Activated CD4-positive, alpha-beta T cell treated with anti-CD3 and anti-CD28 coated beads, Interleukin-2, amount 10 ng/mL, durations not matched to agents 24 days and 14 days (primary cell): ENCODE results near the gene MLLT10. TPM values are rescaled to one million over a fixed set of nuclear protein-coding genes. Genes with fewer than 3 reads are reported as not detected.
A peak's percentile ranks its signal among the peaks of the same experiment; 100 is the strongest.
"Not testable (repeated sequence)": the region's sequence is repeated elsewhere in the genome, so short reads cannot be mapped to it uniquely, and the experiment has no call there.

ENCODE experiments used
- DNase-seq: peaks from one replicate; pipeline ENCODE4 v3.0.0; 2022
- H3K27ac Mint-ChIP-seq: one replicate; pipeline ENCODE4 v1.8.0; 2022; ENCODE audit warnings: mild to moderate bottlenecking, mixed read lengths
- H3K27me3 Mint-ChIP-seq: one replicate; pipeline ENCODE4 v1.8.0; 2022; ENCODE audit warnings: mixed read lengths
- H3K36me3 Mint-ChIP-seq: one replicate; pipeline ENCODE4 v1.8.0; 2022; ENCODE audit warnings: low read depth, mild to moderate bottlenecking, mixed read lengths
- H3K4me1 Mint-ChIP-seq: one replicate; pipeline ENCODE4 v1.8.0; 2021; ENCODE audit warnings: mixed read lengths
- H3K4me3 Mint-ChIP-seq: one replicate; pipeline ENCODE4 v1.8.0; 2022; ENCODE audit warnings: mild to moderate bottlenecking, moderate library complexity, mixed read lengths
- H3K9me3 Mint-ChIP-seq: one replicate; pipeline ENCODE4 v1.8.0; 2021; ENCODE audit warnings: mixed read lengths
- intact Hi-C: fragments of 100-400 bp; cut with micrococcal nuclease; formaldehyde crosslinking; loops from one replicate; pipeline ENCODE4 v1.15.1; 2023
- total RNA-seq: library from RNA; stranded (reverse); gene quantifications from 2 replicates; pipeline ENCODE4 v1.2.3, GENCODE V29; 2022

MLLT10 gene
- total RNA-seq, 1 donor from 2014 or later, result 42.0 TPM

GRCh38 chr10:21574514-21574913 is 40.5 kb downstream of the MLLT10 start:
- Mint-ChIP-seq H3K4me1 (peaks cover 27% of the 10 kb centered on the region), H3K27ac (peak overlapping the region; percentile 41)

GRCh38 chr10:21579291-21579690 is 45.3 kb downstream of the MLLT10 start:
- Mint-ChIP-seq H3K9me3 (peaks cover 9% of the 10 kb centered on the region), H3K36me3 (peaks cover 33% of the 10 kb centered on the region), H3K4me3 (no peak overlapping the region), H3K4me1 (peaks cover 25% of the 10 kb centered on the region), H3K27me3 (no peaks in the 10 kb centered on the region), H3K27ac (no peak overlapping the region)
- no peak for DNase-seq
- intact Hi-C loops, result no loop called here

More at GRCh38 chr10:21574514-21574913, 40.5 kb downstream of the MLLT10 start:
- H3K36me3 Mint-ChIP-seq, result peaks cover 39% of the 10 kb centered on the region
- H3K4me3 Mint-ChIP-seq, H3K27me3 Mint-ChIP-seq, H3K9me3 Mint-ChIP-seq, intact Hi-C loops: not testable (repeated sequence)
- peak; percentile 45 for DNase-seq

GRCh38 chr10:21581421-21581834 is 47.4 kb downstream of the MLLT10 start:
- peaks cover 33% of the 10 kb centered on the region for H3K36me3 Mint-ChIP-seq
- peaks cover 29% of the 10 kb centered on the region for H3K4me1 Mint-ChIP-seq
- not testable (repeated sequence) for H3K9me3 Mint-ChIP-seq, H3K27me3 Mint-ChIP-seq
- H3K4me3 Mint-ChIP-seq, result peak overlapping the region; percentile 1
- H3K27ac Mint-ChIP-seq, result peak overlapping the region; percentile 75
- intact Hi-C loops, result loop anchor here (5.0 to 10.0 kb wide), 2 partner anchors 49 to 123 kb away; partner anchors contain the start of gene MLLT10
- DNase-seq, result peak; percentile 56

GRCh38 chr10:21584834-21585530 is 51.0 kb downstream of the MLLT10 start:
- peaks cover 6% of the 10 kb centered on the region for H3K9me3 Mint-ChIP-seq
- intact Hi-C loops, result loop anchor here (5.0 to 10.0 kb wide), 2 partner anchors 53 to 120 kb away; partner anchors contain the start of gene MLLT10
- H3K4me1 Mint-ChIP-seq, result peaks cover 35% of the 10 kb centered on the region

GRCh38 chr10:21587391-21587790 is 53.4 kb downstream of the MLLT10 start:
- no peaks in the 10 kb centered on the region for H3K27me3 Mint-ChIP-seq
- intact Hi-C loops, result loop anchor here (10.0 kb wide), 1 partner anchor 117 kb away; no protein-coding TSS in a partner anchor
- H3K9me3 Mint-ChIP-seq, result peaks cover 6% of the 10 kb centered on the region
- H3K36me3 Mint-ChIP-seq, result peaks cover 46% of the 10 kb centered on the region
- no peak for DNase-seq
- H3K4me3 Mint-ChIP-seq, result no peak overlapping the region
- H3K27ac Mint-ChIP-seq, result no peak overlapping the region
- peaks cover 28% of the 10 kb centered on the region for H3K4me1 Mint-ChIP-seq

More at GRCh38 chr10:21584834-21585530, 51.0 kb downstream of the MLLT10 start:
- no peak overlapping the region for H3K27ac Mint-ChIP-seq
- H3K27me3 Mint-ChIP-seq, result no peaks in the 10 kb centered on the region
- peaks cover 35% of the 10 kb centered on the region for H3K36me3 Mint-ChIP-seq
- no peak overlapping the region for H3K4me3 Mint-ChIP-seq
- no peak for DNase-seq

GRCh38 chr10:21588159-21588558 is 54.1 kb downstream of the MLLT10 start:
- peak; percentile 25 for DNase-seq
- H3K4me3 Mint-ChIP-seq, H3K9me3 Mint-ChIP-seq, H3K27ac Mint-ChIP-seq, H3K27me3 Mint-ChIP-seq: not testable (repeated sequence)
- intact Hi-C loops, result loop anchor here (10.0 kb wide), 1 partner anchor 117 kb away; no protein-coding TSS in a partner anchor
- H3K36me3 Mint-ChIP-seq, result peaks cover 47% of the 10 kb centered on the region
- peaks cover 28% of the 10 kb centered on the region for H3K4me1 Mint-ChIP-seq

- intact Hi-C loops, result no loop called here
- Mint-ChIP-seq H3K36me3 (peaks cover 25% of the 10 kb centered on the region), H3K4me1 (peaks cover 14% of the 10 kb centered on the region), H3K27me3 (no peaks in the 10 kb centered on the region), H3K4me3 (no peak overlapping the region), H3K27ac (no peak overlapping the region), H3K9me3 (peaks cover 5% of the 10 kb centered on the region)
- DNase-seq, result peak; percentile 36
These were observed 60.0 kb downstream of the MLLT10 start for GRCh38 chr10:21593986-21594385.

- H3K9me3 Mint-ChIP-seq, result no peaks in the 10 kb centered on the region
These were observed 65.5 kb downstream of the MLLT10 start for GRCh38 chr10:21599582-21599981.

GRCh38 chr10:21600804-21601433 is 66.9 kb downstream of the MLLT10 start:
- Mint-ChIP-seq H3K27ac (peak overlapping the region; percentile 35), H3K36me3 (peaks cover 15% of the 10 kb centered on the region), H3K9me3 (no peaks in the 10 kb centered on the region), H3K4me1 (peaks cover 9% of the 10 kb centered on the region), H3K27me3 (no peaks in the 10 kb centered on the region), H3K4me3 (no peak overlapping the region)
- peak; percentile 40 for DNase-seq
- intact Hi-C loops, result no loop called here

More at GRCh38 chr10:21599582-21599981, 65.5 kb downstream of the MLLT10 start:
- no peak overlapping the region for H3K27ac Mint-ChIP-seq
- peaks cover 15% of the 10 kb centered on the region for H3K36me3 Mint-ChIP-seq
- H3K4me1 Mint-ChIP-seq, result peaks cover 8% of the 10 kb centered on the region
- H3K4me3 Mint-ChIP-seq, result no peak overlapping the region
- intact Hi-C loops, result no loop called here
- DNase-seq, result peak; percentile 54
- H3K27me3 Mint-ChIP-seq, result no peaks in the 10 kb centered on the region

- intact Hi-C loops, result no loop called here
- H3K4me3 Mint-ChIP-seq, result no peak overlapping the region
- peaks cover 19% of the 10 kb centered on the region for H3K4me1 Mint-ChIP-seq
- no peaks in the 10 kb centered on the region for H3K9me3 Mint-ChIP-seq
- H3K27ac Mint-ChIP-seq, result no peak overlapping the region
- peaks cover 25% of the 10 kb centered on the region for H3K36me3 Mint-ChIP-seq
- H3K27me3 Mint-ChIP-seq, result no peaks in the 10 kb centered on the region
- no peak for DNase-seq
These were observed 68.3 kb downstream of the MLLT10 start for GRCh38 chr10:21602313-21602712.

GRCh38 chr10:21603721-21604120 is 69.7 kb downstream of the MLLT10 start:
- Mint-ChIP-seq H3K36me3 (peaks cover 32% of the 10 kb centered on the region), H3K27me3 (no peaks in the 10 kb centered on the region), H3K27ac (no peak overlapping the region), H3K4me1 (peaks cover 21% of the 10 kb centered on the region), H3K4me3 (no peak overlapping the region), H3K9me3 (peaks cover under 1% of the 10 kb centered on the region)
- DNase-seq, result no peak
- intact Hi-C loops, result no loop called here

- Mint-ChIP-seq H3K36me3 (peaks cover 39% of the 10 kb centered on the region), H3K4me3 (no peak overlapping the region), H3K9me3 (peaks cover 4% of the 10 kb centered on the region), H3K27me3 (no peaks in the 10 kb centered on the region), H3K4me1 (peaks cover 20% of the 10 kb centered on the region), H3K27ac (no peak overlapping the region)
- DNase-seq, result no peak
- intact Hi-C loops, result no loop called here
These were observed 70.6 kb downstream of the MLLT10 start for GRCh38 chr10:21604651-21605050.

- no peak overlapping the region for H3K4me3 Mint-ChIP-seq
- H3K27ac Mint-ChIP-seq, result no peak overlapping the region
- H3K27me3 Mint-ChIP-seq, result no peaks in the 10 kb centered on the region
- DNase-seq, result no peak
- intact Hi-C loops, result no loop called here
- H3K9me3 Mint-ChIP-seq, result peaks cover 4% of the 10 kb centered on the region
- H3K4me1 Mint-ChIP-seq, result peaks cover 24% of the 10 kb centered on the region
- peaks cover 45% of the 10 kb centered on the region for H3K36me3 Mint-ChIP-seq
These were observed 73.9 kb downstream of the MLLT10 start for GRCh38 chr10:21607907-21608306.

GRCh38 chr10:21614000-21614399 is 80.0 kb downstream of the MLLT10 start:
- intact Hi-C loops, result no loop called here
- DNase-seq, result no peak
- peaks cover under 1% of the 10 kb centered on the region for H3K9me3 Mint-ChIP-seq
- H3K27me3 Mint-ChIP-seq, result no peaks in the 10 kb centered on the region
- H3K4me3 Mint-ChIP-seq, result no peak overlapping the region
- peaks cover 13% of the 10 kb centered on the region for H3K4me1 Mint-ChIP-seq
- H3K36me3 Mint-ChIP-seq, result peaks cover 31% of the 10 kb centered on the region
- no peak overlapping the region for H3K27ac Mint-ChIP-seq
